Cardiac fibroblast (primary cell): ENCODE results near the gene PRDM11.
A peak's percentile ranks its signal among the peaks of the same experiment; 100 is the strongest.

Experiments used
- DNase-seq, 2 donors: peaks; one replicate each; pipeline versions ENCODE4 v3.0.0 to v3.0.0-alpha.2; 2010; ENCODE audit warnings: low read depth in 2 of 2
- H3K4me3 ChIP-seq, 2 donors: replicated peaks in 1 of 2; 1 replicate in 1 of 2; 2 replicates in 1 of 2; pipeline ENCODE4 v1.5.1; 2011; ENCODE audit warnings: low read depth in 2 of 2, low read length in 2 of 2, mild to moderate bottlenecking in 2 of 2, moderate library complexity in 1 of 2
- CTCF ChIP-seq: IDR thresholded peaks from one replicate; pipeline ENCODE4 v1.5.1; 2011; ENCODE audit warnings: low read depth, mild to moderate bottlenecking, low read length, inconsistent platforms

Gene PRDM11

GRCh38 chr11:45180848-45181192, 34.4 kb downstream of the PRDM11 start:
- peak overlapping the region; percentile 46 for H3K4me3 ChIP-seq
- peak; percentile 53 to 67 for DNase-seq
- TF ChIP-seq CTCF: no peak

GRCh38 chr11:45181193-45181888, 34.9 kb downstream of the PRDM11 start:
- DNase-seq: no peak
- TF ChIP-seq CTCF: no peak
- peak overlapping the region; percentile 46 for H3K4me3 ChIP-seq

GRCh38 chr11:45181889-45182550, 35.6 kb downstream of the PRDM11 start:
- no peak for DNase-seq
- TF ChIP-seq CTCF: no peak
- H3K4me3 ChIP-seq: no peak overlapping the region

GRCh38 chr11:45182902-45183301, 36.5 kb downstream of the PRDM11 start:
- peak; percentile 49 to 56 for DNase-seq

GRCh38 chr11:45184640-45185039, 38.2 kb downstream of the PRDM11 start:
- no peak for DNase-seq
- TF ChIP-seq CTCF: no peak
- H3K4me3 ChIP-seq: no peak overlapping the region

More at GRCh38 chr11:45182902-45183301, 36.5 kb downstream of the PRDM11 start:
- TF ChIP-seq CTCF: peak; percentile 59
- H3K4me3 ChIP-seq: no peak overlapping the region

- H3K4me3 ChIP-seq: no peak overlapping the region
Observed at GRCh38 chr11:45185228-45185729, 38.8 kb downstream of the PRDM11 start.

More at GRCh38 chr11:45185228-45185729, 38.8 kb downstream of the PRDM11 start:
- no peak for TF ChIP-seq CTCF
- no peak for DNase-seq
